ENCODE data around the gene ADAM15.

Gene ADAM15

GRCh38 chr1:155018617-155019348 is 32.3 kb upstream of the ADAM15 start:
- H3K14ac ChIP-seq (ENCODE audit: low read length in 2 of 2), result no peak overlapping the region
- no peak overlapping the region for H2AK5ac ChIP-seq (ENCODE audit: low read length, severe bottlenecking)
- peaks cover 28% of the 10 kb centered on the region for H3K4me1 ChIP-seq (ENCODE audit: control insufficient read depth, insufficient read depth, low read depth, low read length)
- no peak overlapping the region for H3K4me2 ChIP-seq (ENCODE audit: low read length, poor library complexity, severe bottlenecking)
- peaks cover 28 to 32% of the 10 kb centered on the region in 2 experiments for H3K36me3 ChIP-seq (ENCODE audit: control insufficient read depth in 1 of 2, insufficient read depth in 2 of 2, low read depth in 1 of 2, low read length in 2 of 2)
- H3K9me3 ChIP-seq (ENCODE audit: control insufficient read depth, low read length), result no peaks in the 10 kb centered on the region
- H3K4ac ChIP-seq (ENCODE audit: low read depth in 1 of 2, low read length in 2 of 2), result no peak overlapping the region
- H3K27ac ChIP-seq (ENCODE audit: low read length, poor library complexity, severe bottlenecking), result no peak overlapping the region
- H3K23ac ChIP-seq (ENCODE audit: low read length in 2 of 2), result no peak overlapping the region
- H4K8ac ChIP-seq (ENCODE audit: low read length), result no peak overlapping the region
- peaks cover 8% of the 10 kb centered on the region for H3K79me1 ChIP-seq (replicated peaks; ENCODE audit: low read length, poor library complexity, severe bottlenecking)
- no peak overlapping the region for H2BK5ac ChIP-seq (ENCODE audit: low read depth, low read length, poor library complexity, severe bottlenecking)
- H3K9ac ChIP-seq (ENCODE audit: low read length), result peak overlapping the region; percentile 32
- no peak overlapping the region for H3K18ac ChIP-seq (ENCODE audit: low read depth in 1 of 2, low read length in 2 of 2)
- peak overlapping the region; percentile 30 for H2BK120ac ChIP-seq (ENCODE audit: low read depth, low read length)
- 59% methylated on average over 4 of the region's 8 CpGs for WGBS
- peak; percentile 34 for DNase-seq
- H3K27me3 ChIP-seq (ENCODE audit: control insufficient read depth in 1 of 2, insufficient read depth in 1 of 2, low read length in 2 of 2), result no peaks in the 10 kb centered on the region
- no peak overlapping the region for H2BK15ac ChIP-seq (ENCODE audit: low read depth, poor library complexity, severe bottlenecking)
- H3K4me3 ChIP-seq (ENCODE audit: insufficient read depth in 1 of 2, low read depth in 1 of 2, low read length in 2 of 2), result peak overlapping the region in 1 of 2 experiments; percentile 50
- H2AFZ ChIP-seq (ENCODE audit: low read depth, low read length), result no peak overlapping the region
- H2BK12ac ChIP-seq (ENCODE audit: low read length in 2 of 2), result no peak overlapping the region
- H4K91ac ChIP-seq (ENCODE audit: low read length), result peak overlapping the region; percentile 11

GRCh38 chr1:155019377-155020245 is 31.5 kb upstream of the ADAM15 start:
- Histone ChIP-seq H3K9ac (ENCODE audit: low read length) (no peak overlapping the region), H3K9me3 (ENCODE audit: control insufficient read depth, low read length) (no peaks in the 10 kb centered on the region), H2AK5ac (ENCODE audit: low read length, severe bottlenecking) (no peak overlapping the region), H3K4ac (ENCODE audit: low read depth in 1 of 2, low read length in 2 of 2) (no peak overlapping the region), H3K79me1 (replicated peaks; ENCODE audit: low read length, poor library complexity, severe bottlenecking) (peaks cover 8% of the 10 kb centered on the region), H4K91ac (ENCODE audit: low read length) (peak overlapping the region; percentile 11), H2AFZ (ENCODE audit: low read depth, low read length) (no peak overlapping the region), H3K4me3 (ENCODE audit: insufficient read depth in 1 of 2, low read depth in 1 of 2, low read length in 2 of 2) (peak overlapping the region in 1 of 2 experiments; percentile 50), H3K4me1 (ENCODE audit: control insufficient read depth, insufficient read depth, low read depth, low read length) (peaks cover 28% of the 10 kb centered on the region), H3K27me3 (ENCODE audit: control insufficient read depth in 1 of 2, insufficient read depth in 1 of 2, low read length in 2 of 2) (no peaks in the 10 kb centered on the region), H3K36me3 (ENCODE audit: control insufficient read depth in 1 of 2, insufficient read depth in 2 of 2, low read depth in 1 of 2, low read length in 2 of 2) (peaks cover 21 to 24% of the 10 kb centered on the region in 2 experiments), H2BK120ac (ENCODE audit: low read depth, low read length) (no peak overlapping the region), H2BK15ac (ENCODE audit: low read depth, poor library complexity, severe bottlenecking) (no peak overlapping the region), H3K14ac (ENCODE audit: low read length in 2 of 2) (no peak overlapping the region), H2BK12ac (ENCODE audit: low read length in 2 of 2) (no peak overlapping the region), H3K27ac (ENCODE audit: low read length, poor library complexity, severe bottlenecking) (no peak overlapping the region), H2BK5ac (ENCODE audit: low read depth, low read length, poor library complexity, severe bottlenecking) (no peak overlapping the region), H3K23ac (ENCODE audit: low read length in 2 of 2) (no peak overlapping the region), H3K4me2 (ENCODE audit: low read length, poor library complexity, severe bottlenecking) (no peak overlapping the region), H4K8ac (ENCODE audit: low read length) (no peak overlapping the region), H3K18ac (ENCODE audit: low read depth in 1 of 2, low read length in 2 of 2) (no peak overlapping the region)
- WGBS, result 85% methylated on average over 11 of the region's 11 CpGs
- no peak for DNase-seq

- WGBS, result 93% methylated on average over 7 of the region's 8 CpGs
- H3K36me3 ChIP-seq (ENCODE audit: control insufficient read depth in 1 of 2, insufficient read depth in 2 of 2, low read depth in 1 of 2, low read length in 2 of 2), result no peaks in the 10 kb centered on the region
- H2BK5ac ChIP-seq (ENCODE audit: low read depth, low read length, poor library complexity, severe bottlenecking), result no peak overlapping the region
- no peak overlapping the region for H3K4ac ChIP-seq (ENCODE audit: low read depth in 1 of 2, low read length in 2 of 2)
- no peak for DNase-seq
- no peak overlapping the region for H3K14ac ChIP-seq (ENCODE audit: low read length in 2 of 2)
- H3K79me1 ChIP-seq (replicated peaks; ENCODE audit: low read length, poor library complexity, severe bottlenecking), result peaks cover 8% of the 10 kb centered on the region
- no peak overlapping the region for H3K27ac ChIP-seq (ENCODE audit: low read length, poor library complexity, severe bottlenecking)
- H2AFZ ChIP-seq (ENCODE audit: low read depth, low read length), result no peak overlapping the region
- peaks cover 28% of the 10 kb centered on the region for H3K4me1 ChIP-seq (ENCODE audit: control insufficient read depth, insufficient read depth, low read depth, low read length)
- H3K23ac ChIP-seq (ENCODE audit: low read length in 2 of 2), result no peak overlapping the region
- H2BK15ac ChIP-seq (ENCODE audit: low read depth, poor library complexity, severe bottlenecking), result no peak overlapping the region
- no peak overlapping the region for H3K18ac ChIP-seq (ENCODE audit: low read depth in 1 of 2, low read length in 2 of 2)
- H2BK12ac ChIP-seq (ENCODE audit: low read length in 2 of 2), result no peak overlapping the region
- no peak overlapping the region for H2AK5ac ChIP-seq (ENCODE audit: low read length, severe bottlenecking)
- H2BK120ac ChIP-seq (ENCODE audit: low read depth, low read length), result no peak overlapping the region
- H4K91ac ChIP-seq (ENCODE audit: low read length), result no peak overlapping the region
- no peak overlapping the region for H3K4me3 ChIP-seq (ENCODE audit: insufficient read depth in 1 of 2, low read depth in 1 of 2, low read length in 2 of 2)
- H3K9ac ChIP-seq (ENCODE audit: low read length), result no peak overlapping the region
- H3K27me3 ChIP-seq (ENCODE audit: control insufficient read depth in 1 of 2, insufficient read depth in 1 of 2, low read length in 2 of 2), result no peaks in the 10 kb centered on the region
- no peak overlapping the region for H3K4me2 ChIP-seq (ENCODE audit: low read length, poor library complexity, severe bottlenecking)
- no peaks in the 10 kb centered on the region for H3K9me3 ChIP-seq (ENCODE audit: control insufficient read depth, low read length)
- H4K8ac ChIP-seq (ENCODE audit: low read length), result no peak overlapping the region
Observed at GRCh38 chr1:155022136-155022926, 28.8 kb upstream of the ADAM15 start.

- H3K4me2 ChIP-seq (ENCODE audit: low read length, poor library complexity, severe bottlenecking), result no peak overlapping the region
Observed at GRCh38 chr1:155022927-155023236, 28.2 kb upstream of the ADAM15 start.

More at GRCh38 chr1:155022927-155023236, 28.2 kb upstream of the ADAM15 start:
- H3K18ac ChIP-seq (ENCODE audit: low read depth in 1 of 2, low read length in 2 of 2), result no peak overlapping the region
- H3K27me3 ChIP-seq (ENCODE audit: control insufficient read depth in 1 of 2, insufficient read depth in 1 of 2, low read length in 2 of 2), result no peaks in the 10 kb centered on the region
- WGBS, result 90% methylated on average over 4 of the region's 4 CpGs
- H2AK5ac ChIP-seq (ENCODE audit: low read length, severe bottlenecking), result no peak overlapping the region
- H3K4ac ChIP-seq (ENCODE audit: low read depth in 1 of 2, low read length in 2 of 2), result no peak overlapping the region
- H3K27ac ChIP-seq (ENCODE audit: low read length, poor library complexity, severe bottlenecking), result no peak overlapping the region
- no peaks in the 10 kb centered on the region for H3K36me3 ChIP-seq (ENCODE audit: control insufficient read depth in 1 of 2, insufficient read depth in 2 of 2, low read depth in 1 of 2, low read length in 2 of 2)
- H3K14ac ChIP-seq (ENCODE audit: low read length in 2 of 2), result no peak overlapping the region
- no peaks in the 10 kb centered on the region for H3K9me3 ChIP-seq (ENCODE audit: control insufficient read depth, low read length)
- no peak overlapping the region for H2BK120ac ChIP-seq (ENCODE audit: low read depth, low read length)
- H2AFZ ChIP-seq (ENCODE audit: low read depth, low read length), result no peak overlapping the region
- peaks cover 24% of the 10 kb centered on the region for H3K4me1 ChIP-seq (ENCODE audit: control insufficient read depth, insufficient read depth, low read depth, low read length)
- H3K9ac ChIP-seq (ENCODE audit: low read length), result no peak overlapping the region
- no peak overlapping the region for H2BK12ac ChIP-seq (ENCODE audit: low read length in 2 of 2)
- H3K4me3 ChIP-seq (ENCODE audit: insufficient read depth in 1 of 2, low read depth in 1 of 2, low read length in 2 of 2), result no peak overlapping the region
- no peak for DNase-seq
- H4K91ac ChIP-seq (ENCODE audit: low read length), result no peak overlapping the region
- peaks cover 7% of the 10 kb centered on the region for H3K79me1 ChIP-seq (replicated peaks; ENCODE audit: low read length, poor library complexity, severe bottlenecking)
- H2BK5ac ChIP-seq (ENCODE audit: low read depth, low read length, poor library complexity, severe bottlenecking), result no peak overlapping the region
- H4K8ac ChIP-seq (ENCODE audit: low read length), result no peak overlapping the region
- H2BK15ac ChIP-seq (ENCODE audit: low read depth, poor library complexity, severe bottlenecking), result no peak overlapping the region
- no peak overlapping the region for H3K23ac ChIP-seq (ENCODE audit: low read length in 2 of 2)
